Stimulated activated CD8-positive, alpha-beta memory T cell treated with anti-CD3 and anti-CD28 coated beads, Interleukin-12 subunit alpha, Interleukin-12 subunit beta, amount 100 ng/mL, for 24 hours (primary cell): ENCODE measurements around the gene ARHGEF33.

ENCODE experiments used
- DNase-seq: peaks from one replicate; pipeline ENCODE4 v3.0.0-alpha.2; 2020; ENCODE audit errors: extremely low read depth

ARHGEF33 gene

DNA sequence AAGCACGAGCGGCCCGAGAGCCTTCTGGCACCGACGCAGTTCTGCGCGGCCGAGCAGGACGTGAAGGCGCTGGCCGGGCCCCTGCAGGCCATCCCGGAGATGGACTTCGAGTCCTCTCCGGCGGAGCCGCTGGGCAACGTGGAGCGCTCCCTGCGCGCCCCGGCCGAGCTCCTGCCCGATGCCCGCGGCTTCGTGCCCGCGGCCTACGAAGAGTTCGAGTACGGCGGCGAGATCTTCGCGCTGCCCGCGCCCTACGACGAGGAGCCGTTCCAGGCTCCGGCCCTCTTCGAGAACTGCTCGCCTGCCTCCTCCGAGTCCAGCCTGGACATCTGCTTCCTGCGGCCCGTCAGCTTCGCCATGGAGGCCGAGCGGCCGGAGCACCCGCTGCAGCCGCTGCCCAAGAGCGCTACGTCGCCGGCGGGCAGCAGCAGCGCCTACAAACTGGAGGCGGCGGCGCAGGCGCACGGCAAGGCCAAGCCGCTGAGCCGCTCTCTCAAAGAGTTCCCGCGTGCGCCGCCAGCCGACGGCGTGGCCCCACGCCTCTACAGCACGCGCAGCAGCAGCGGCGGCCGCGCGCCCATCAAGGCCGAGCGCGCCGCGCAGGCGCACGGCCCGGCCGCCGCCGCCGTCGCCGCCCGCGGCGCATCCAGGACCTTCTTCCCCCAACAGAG lies 70.4 kb downstream of the ARHGEF33 start:
- peak; percentile 39 for DNase-seq

- no peak for DNase-seq
Measured at GRCh38 chr2:38960609-38961320, 71.1 kb downstream of the ARHGEF33 start.

DNA sequence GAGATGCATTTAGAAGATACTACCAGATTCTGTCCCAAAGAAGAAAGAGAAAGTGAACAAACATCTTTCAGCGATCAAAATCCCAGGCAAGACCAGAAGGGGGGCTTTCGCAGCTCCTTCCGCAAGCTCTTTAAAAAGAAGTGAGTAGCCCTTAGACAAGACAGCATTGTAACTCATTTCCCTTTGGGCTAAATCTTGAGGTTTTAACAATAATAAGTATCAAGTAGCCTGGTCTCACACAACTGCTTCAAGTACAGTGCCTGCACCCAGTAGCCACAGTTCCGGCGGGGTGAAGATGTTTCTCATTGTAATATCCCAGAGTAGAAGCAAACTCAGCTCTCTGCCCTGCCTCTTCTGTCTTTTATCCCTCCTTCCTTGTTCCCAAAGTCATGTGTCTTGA lies 76.3 kb downstream of the ARHGEF33 start:
- no peak for DNase-seq

GRCh38 chr2:38966678-38967077 lies 77.0 kb downstream of the ARHGEF33 start:
- DNase-seq = no peak

- DNase-seq = no peak
Measured at GRCh38 chr2:38968021-38968420, 78.3 kb downstream of the ARHGEF33 start.

GRCh38 chr2:38971377-38971776 lies 81.7 kb downstream of the ARHGEF33 start:
- no peak for DNase-seq

DNA sequence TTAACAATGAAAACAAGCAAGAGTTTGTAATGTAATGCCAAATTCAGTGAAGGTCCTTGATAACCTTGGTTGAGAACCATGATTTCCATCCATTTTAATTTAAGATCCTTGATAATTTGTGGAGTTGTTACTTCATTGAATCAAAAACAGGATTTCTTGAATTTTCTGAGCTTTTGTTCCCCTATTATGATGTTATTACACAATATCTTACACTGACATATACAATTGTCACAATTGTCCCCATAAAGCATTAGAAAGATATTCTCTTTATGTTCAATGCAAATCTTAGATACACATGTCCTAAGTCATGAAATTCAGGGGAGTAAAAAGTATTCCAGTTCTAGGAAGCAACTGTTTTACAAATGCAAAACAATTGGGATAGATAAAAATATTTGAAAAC lies 83.6 kb downstream of the ARHGEF33 start:
- DNase-seq = no peak

GRCh38 chr2:38975042-38975441 lies 85.4 kb downstream of the ARHGEF33 start:
- DNase-seq = no peak

GRCh38 chr2:38977047-38977446 lies 87.4 kb downstream of the ARHGEF33 start:
- DNase-seq = no peak

- DNase-seq = no peak
Measured at GRCh38 chr2:38978296-38978903, 88.7 kb downstream of the ARHGEF33 start.

DNA sequence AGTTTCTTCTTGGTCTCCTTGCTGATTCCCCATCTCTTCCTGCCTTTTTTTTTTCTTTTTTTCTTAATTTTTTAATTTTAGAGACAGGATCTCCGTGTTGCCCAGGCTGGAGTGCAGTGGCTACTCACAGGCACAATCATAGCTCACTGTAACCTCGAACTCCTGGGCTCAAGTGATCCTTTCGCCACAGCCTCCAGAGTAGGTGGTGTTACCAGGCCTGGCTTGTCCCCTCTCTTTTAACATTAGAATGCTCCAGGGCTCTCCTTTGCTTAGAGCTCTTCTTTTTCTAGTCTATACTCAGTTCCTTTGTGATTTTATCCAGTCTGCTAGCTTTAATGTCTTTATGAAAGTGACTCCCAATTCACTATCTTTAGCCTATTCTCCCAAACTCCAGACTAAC lies 89.2 kb downstream of the ARHGEF33 start:
- no peak for DNase-seq

DNA sequence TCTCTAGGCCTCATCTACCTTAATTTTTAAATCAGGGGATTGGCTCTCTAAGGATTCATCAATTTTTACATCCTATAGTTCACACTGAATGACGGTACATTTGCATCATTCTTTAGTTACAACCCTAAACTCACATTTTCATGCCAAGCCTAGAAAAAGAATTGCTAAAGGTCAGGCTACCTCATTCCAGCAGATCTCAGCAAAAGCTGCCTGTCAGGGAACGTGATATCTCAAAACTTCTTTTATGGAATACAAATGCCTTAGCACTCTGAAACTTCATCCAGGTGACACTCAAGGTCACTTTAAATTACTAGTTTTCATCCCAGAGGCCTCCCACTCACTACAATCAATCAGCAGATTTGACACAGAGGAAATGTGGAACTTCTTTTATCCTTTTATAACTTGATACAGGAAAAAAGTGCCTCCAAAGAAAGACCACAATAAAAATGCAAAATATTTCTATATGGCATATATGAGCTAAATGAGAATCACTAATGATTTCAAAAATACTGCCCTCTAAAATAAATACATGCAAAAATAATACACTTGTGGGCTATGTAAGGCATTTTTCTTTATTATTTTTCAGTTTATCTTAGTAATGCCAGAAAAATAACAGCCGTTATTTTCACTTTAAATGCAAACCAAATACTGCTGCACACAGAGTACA lies 91.5 kb downstream of the ARHGEF33 start:
- no peak for DNase-seq

DNA sequence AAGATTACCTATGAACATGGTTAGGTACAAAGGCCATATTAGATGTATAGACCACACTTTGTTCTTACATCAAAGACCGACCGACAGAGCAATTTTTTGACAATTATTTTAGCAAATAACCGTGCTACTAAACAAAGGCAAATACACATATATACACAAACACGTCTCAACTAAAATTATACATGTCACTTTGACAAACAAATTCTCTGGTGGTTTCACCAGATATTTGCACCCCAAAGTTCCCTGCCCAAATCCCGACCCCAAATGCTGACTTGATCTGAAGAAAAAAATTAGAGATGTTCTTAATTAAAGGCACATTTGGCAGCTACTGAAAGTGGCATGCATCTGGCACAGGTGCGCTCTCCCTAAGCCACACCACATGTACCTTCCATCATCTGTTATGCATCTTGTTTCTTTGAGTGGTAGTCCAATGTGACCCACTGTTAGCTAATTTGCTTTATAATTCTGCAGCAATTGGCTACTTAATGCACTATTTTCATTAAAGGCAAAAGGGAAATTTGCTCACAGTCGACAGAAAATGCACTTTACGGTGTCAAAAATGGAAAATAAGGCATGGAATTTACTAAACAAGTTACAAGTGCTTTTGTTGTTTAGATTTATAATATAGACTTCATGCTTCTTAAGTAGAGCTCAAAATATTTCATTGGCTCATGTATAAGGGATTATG lies 92.1 kb downstream of the ARHGEF33 start:
- DNase-seq = no peak

GRCh38 chr2:38982498-38982897 lies 92.8 kb downstream of the ARHGEF33 start:
- no peak for DNase-seq

GRCh38 chr2:38988716-38989115 lies 99.0 kb downstream of the ARHGEF33 start:
- DNase-seq = no peak

DNA sequence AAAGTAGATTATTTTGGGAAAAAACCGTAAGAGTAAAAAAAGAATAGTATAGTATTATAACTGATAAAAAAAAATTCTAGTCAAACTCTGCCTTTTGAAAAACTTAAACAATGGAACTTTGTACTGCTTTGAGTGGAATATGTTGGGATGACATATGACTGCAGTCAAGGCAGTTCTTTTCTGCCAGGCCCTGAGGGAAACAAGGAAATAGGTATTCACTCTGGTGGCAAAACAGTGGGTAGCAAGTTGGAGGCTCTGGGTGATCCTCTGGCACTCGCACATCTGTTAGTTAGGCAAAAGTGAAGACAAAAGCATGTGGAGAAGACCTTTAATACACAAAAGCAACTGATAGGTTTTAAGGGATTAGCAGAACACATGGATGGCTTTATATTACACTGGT lies 102.2 kb downstream of the ARHGEF33 start:
- DNase-seq = no peak

GRCh38 chr2:38997781-38998180 lies 108.1 kb downstream of the ARHGEF33 start:
- no peak for DNase-seq

GRCh38 chr2:39000552-39000951 lies 110.9 kb downstream of the ARHGEF33 start:
- DNase-seq = no peak

GRCh38 chr2:39007875-39008504 lies 118.3 kb downstream of the ARHGEF33 start:
- DNase-seq = no peak

DNA sequence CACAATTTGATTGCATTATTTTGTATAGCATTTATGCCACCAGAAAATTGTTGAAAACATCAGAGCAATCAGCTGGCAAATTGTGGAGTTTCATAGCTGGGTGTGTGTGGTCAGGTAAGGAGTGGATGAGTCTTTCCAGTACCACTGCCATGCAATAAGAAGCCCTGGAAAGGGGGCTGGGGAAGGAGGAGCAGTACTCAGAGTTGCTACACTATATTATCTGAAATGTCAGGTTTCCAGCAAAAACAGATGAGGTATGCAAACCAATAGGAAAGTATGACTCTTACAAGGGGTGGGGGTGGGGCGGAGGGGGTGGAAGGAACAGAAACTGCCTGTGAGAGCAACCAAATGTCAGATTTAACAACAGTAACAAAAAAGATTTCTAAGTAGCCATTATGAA lies 119.0 kb downstream of the ARHGEF33 start:
- DNase-seq = no peak

DNA sequence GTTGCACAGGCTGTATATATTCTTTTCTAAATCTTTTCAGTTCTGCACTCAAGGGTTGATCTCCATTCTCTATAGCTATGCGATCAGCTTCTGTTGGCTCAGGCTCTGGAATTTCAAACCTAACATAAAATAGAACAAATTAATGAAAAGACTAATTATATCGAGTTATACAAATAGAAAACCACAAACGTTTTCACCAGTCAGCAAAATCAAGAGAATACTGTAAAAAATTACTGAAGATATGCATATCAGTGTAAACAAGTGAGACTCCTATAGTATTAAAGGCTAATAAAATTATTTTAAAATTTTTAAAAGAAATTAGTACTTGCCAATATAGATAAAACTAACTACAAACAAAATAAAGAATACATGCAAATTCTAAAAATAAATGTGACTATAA lies 124.2 kb downstream of the ARHGEF33 start:
- no peak for DNase-seq

GRCh38 chr2:39015424-39015823 lies 125.7 kb downstream of the ARHGEF33 start:
- no peak for DNase-seq
